ENCODE results near the gene CATSPERZ.

The CATSPERZ gene

GRCh38 chr11:64351136-64351631 lies 51.0 kb downstream of the CATSPERZ start:
- H3K4me3 ChIP-seq (ENCODE audit: low read depth, low read length): no peak overlapping the region
- TF ChIP-seq POLR2A (IDR thresholded peaks at IDR 0.05; ENCODE audit: extremely low read depth, insufficient read length) (no peak), MAX (IDR thresholded peaks at IDR 0.05; ENCODE audit: low read depth, low read length) (no peak), CTCF (IDR thresholded peaks at IDR 0.05; ENCODE audit: low read depth, low read length) (no peak), MYC (IDR thresholded peaks at IDR 0.05; ENCODE audit: low read depth, low read length) (no peak)

GRCh38 chr11:64352099-64352994 lies 52.2 kb downstream of the CATSPERZ start:
- no peak overlapping the region for H3K4me3 ChIP-seq (ENCODE audit: low read depth, low read length)
- no peak for TF ChIP-seq MAX (IDR thresholded peaks at IDR 0.05; ENCODE audit: low read depth, low read length)
- TF ChIP-seq CTCF (IDR thresholded peaks at IDR 0.05; ENCODE audit: low read depth, low read length): no peak
- no peak for TF ChIP-seq POLR2A (IDR thresholded peaks at IDR 0.05; ENCODE audit: extremely low read depth, insufficient read length)
- TF ChIP-seq MYC (IDR thresholded peaks at IDR 0.05; ENCODE audit: low read depth, low read length): no peak
- DNase-seq (ENCODE audit: low read depth): no peak

More at GRCh38 chr11:64351136-64351631, 51.0 kb downstream of the CATSPERZ start:
- DNase-seq (ENCODE audit: low read depth): no peak

GRCh38 chr11:64352995-64353714 lies 53.0 kb downstream of the CATSPERZ start:
- H3K4me3 ChIP-seq (ENCODE audit: low read depth, low read length): no peak overlapping the region
- no peak for TF ChIP-seq MYC (IDR thresholded peaks at IDR 0.05; ENCODE audit: low read depth, low read length)
- DNase-seq (ENCODE audit: low read depth): no peak

GRCh38 chr11:64353715-64354506 lies 53.8 kb downstream of the CATSPERZ start:
- H3K4me3 ChIP-seq (ENCODE audit: low read depth, low read length): no peak overlapping the region
- DNase-seq (ENCODE audit: low read depth): no peak
- TF ChIP-seq MAX (IDR thresholded peaks at IDR 0.05; ENCODE audit: low read depth, low read length): no peak
- no peak for TF ChIP-seq POLR2A (IDR thresholded peaks at IDR 0.05; ENCODE audit: extremely low read depth, insufficient read length)
- no peak for TF ChIP-seq CTCF (IDR thresholded peaks at IDR 0.05; ENCODE audit: low read depth, low read length)
- no peak for TF ChIP-seq MYC (IDR thresholded peaks at IDR 0.05; ENCODE audit: low read depth, low read length)
